ENCODE data around the gene TGM6.

The TGM6 gene

DNA sequence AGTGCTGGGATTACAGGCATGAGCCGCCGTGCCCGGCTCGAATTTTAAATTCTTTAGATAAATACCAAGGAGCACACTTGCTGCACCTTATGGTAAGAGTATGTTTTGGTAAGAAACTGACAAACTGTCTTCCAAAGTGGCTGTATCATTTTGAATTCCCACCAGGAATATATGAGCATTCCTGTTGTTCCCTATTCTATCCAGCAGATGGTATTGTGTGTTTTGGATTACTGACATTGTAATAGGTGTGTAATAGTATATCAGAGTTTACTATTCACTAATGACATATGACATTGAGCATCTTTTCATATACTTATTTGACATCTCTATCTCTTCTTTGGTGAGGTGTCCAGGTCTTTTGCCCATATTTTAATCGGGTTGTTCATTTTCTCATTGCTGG is 40.5 kb downstream of the TGM6 start:
- TF ChIP-seq, protein P1, sequence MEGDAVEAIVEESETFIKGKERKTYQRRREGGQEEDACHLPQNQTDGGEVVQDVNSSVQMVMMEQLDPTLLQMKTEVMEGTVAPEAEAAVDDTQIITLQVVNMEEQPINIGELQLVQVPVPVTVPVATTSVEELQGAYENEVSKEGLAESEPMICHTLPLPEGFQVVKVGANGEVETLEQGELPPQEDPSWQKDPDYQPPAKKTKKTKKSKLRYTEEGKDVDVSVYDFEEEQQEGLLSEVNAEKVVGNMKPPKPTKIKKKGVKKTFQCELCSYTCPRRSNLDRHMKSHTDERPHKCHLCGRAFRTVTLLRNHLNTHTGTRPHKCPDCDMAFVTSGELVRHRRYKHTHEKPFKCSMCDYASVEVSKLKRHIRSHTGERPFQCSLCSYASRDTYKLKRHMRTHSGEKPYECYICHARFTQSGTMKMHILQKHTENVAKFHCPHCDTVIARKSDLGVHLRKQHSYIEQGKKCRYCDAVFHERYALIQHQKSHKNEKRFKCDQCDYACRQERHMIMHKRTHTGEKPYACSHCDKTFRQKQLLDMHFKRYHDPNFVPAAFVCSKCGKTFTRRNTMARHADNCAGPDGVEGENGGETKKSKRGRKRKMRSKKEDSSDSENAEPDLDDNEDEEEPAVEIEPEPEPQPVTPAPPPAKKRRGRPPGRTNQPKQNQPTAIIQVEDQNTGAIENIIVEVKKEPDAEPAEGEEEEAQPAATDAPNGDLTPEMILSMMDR (IDR thresholded peaks at IDR 0.05; ENCODE audit: low read depth, low read length), result peak; percentile 2
- no peak for DNase-seq (ENCODE audit: extremely low read depth, low read depth)

DNA sequence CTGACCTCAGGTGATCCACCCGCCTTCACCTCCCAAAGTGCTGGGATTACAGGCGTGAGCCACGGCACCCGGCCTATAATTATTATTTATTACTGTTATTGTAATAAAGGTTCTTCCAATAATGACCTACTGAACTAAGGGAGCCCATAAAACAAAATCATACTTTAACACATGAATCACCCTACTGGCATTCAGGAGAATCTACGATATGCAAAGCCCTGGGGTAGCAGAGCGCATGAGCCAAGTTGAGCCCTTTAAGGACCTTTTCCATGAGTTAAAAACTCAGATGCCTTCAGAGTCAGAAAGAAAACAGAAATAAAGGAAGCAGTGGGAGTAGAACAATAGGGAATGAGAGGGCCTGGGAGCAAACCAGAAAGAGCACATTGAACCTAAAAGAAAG is 48.4 kb downstream of the TGM6 start:
- DNase-seq (ENCODE audit: extremely low read depth, low read depth), result no peak
- TF ChIP-seq, protein P1 (IDR thresholded peaks at IDR 0.05; ENCODE audit: low read depth, low read length), result no peak

DNA sequence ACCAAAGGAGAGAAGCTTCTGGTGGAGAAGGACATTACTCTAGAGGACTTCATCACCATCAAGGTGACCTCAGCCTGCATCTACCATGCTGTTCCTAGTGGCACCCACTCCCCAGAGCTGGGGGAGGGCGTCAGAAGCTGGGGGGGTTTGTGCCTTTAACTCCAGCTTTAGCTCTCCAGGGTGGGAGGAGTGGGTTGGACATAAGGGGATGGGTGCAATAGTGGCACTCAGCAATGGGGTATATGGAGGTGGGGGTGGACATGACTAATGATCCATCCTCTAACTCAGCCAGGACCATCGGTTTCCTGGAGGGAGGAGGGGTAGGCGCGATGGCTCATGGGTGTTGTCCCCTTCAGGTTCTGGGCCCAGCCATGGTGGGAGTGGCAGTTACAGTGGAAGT is 49.8 kb downstream of the TGM6 start:
- no peak for DNase-seq (ENCODE audit: extremely low read depth, low read depth)
- TF ChIP-seq, protein P1 (IDR thresholded peaks at IDR 0.05; ENCODE audit: low read depth, low read length), result no peak

DNA sequence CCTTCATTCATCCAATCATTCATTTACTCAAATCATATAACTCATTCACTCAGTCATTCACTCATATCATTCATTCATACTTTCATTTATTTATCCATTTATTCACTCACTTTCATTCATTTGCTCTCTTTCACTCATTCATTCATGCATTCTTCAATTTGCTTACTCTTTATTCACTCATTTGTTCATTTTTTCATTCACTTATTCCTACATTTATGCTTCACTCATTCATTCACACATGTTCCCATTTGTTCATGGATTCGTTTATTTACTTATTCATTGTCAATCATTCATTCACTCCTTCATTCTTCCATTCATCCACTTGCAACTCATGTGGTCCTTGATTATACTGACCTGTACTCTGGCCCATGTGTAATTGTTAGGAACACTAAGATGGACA is 50.5 kb downstream of the TGM6 start:
- no peak for DNase-seq (ENCODE audit: extremely low read depth, low read depth)
- TF ChIP-seq, protein P1 (IDR thresholded peaks at IDR 0.05; ENCODE audit: low read depth, low read length), result no peak

DNA sequence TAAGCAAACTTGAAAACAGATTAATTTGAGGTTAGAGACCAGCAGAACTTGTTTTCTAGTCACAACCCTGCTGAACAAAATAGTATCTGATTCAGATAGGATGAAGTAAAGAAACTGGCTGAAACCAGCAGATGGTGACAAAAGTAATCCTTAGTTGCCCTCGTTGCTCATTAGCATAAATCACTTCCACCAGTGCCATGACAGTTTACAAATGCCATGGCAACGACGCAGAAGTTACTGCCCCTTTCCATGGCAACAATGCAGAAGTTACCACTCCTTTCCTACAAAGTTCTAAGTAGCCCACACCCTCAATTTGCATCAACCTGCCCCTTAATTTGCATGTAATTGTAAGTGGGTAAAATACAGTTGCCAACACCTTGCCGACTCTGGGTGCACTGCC is 66.1 kb downstream of the TGM6 start:
- TF ChIP-seq, protein P1 (IDR thresholded peaks at IDR 0.05; ENCODE audit: low read depth, low read length), result no peak
- no peak for DNase-seq (ENCODE audit: extremely low read depth, low read depth)

- DNase-seq (ENCODE audit: extremely low read depth, low read depth), result no peak
- TF ChIP-seq, protein P1 (IDR thresholded peaks at IDR 0.05; ENCODE audit: low read depth, low read length), result no peak
Measured at GRCh38 chr20:2449386-2449785, 68.7 kb downstream of the TGM6 start.

GRCh38 chr20:2451422-2451821 is 70.7 kb downstream of the TGM6 start:
- TF ChIP-seq, protein P1 (IDR thresholded peaks at IDR 0.05; ENCODE audit: low read depth, low read length), result no peak
- DNase-seq (ENCODE audit: extremely low read depth, low read depth), result no peak
